ENCODE measurements around the gene PSORS1C2. TPM values are rescaled to one million over a fixed set of nuclear protein-coding genes. Genes with fewer than 3 reads are reported as not detected.

PSORS1C2 gene
- total and polyA plus RNA-seq, 9 donors, result not detected

DNA sequence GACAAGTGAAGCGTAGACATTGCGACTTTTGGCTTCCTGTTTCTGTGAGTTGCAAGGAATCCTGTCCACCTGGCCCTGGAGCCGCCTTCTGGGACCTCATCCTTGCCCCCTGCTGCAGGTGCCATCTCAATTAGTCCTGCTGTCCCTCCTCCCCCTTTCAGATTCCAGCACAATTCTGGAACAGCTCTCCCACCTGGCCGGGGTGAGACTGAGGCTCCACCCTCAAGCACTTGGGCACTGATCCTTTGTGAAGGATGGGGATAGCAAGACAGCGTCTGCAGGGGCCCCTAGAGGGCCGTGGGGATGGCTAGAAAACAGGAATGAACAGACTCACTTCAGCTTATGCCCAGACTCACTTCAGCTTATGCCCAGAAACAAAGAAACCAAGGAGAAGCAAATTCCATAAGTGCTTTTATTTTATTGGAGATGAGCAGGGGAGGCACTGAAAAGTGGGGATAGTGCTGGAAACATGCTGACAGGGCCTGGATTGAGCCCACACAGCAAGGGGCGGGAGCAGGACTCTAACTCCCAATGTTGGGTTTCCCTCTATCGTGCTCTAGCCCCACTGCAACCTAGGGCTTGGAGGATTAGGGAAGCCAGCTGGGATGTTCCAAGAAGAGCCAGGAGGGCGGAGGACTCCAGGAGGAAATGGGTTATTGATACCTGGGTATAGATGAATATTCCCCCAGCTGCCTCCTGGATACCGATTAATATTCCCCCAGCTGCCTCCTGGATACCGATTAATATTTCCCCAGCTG, 27.9 kb downstream of the PSORS1C2 start:
- WGBS, 3 donors, result 66 to 74% (median 67%) methylated on average over 11 of the region's 11 CpGs
- Histone ChIP-seq H3K9me3 (no peaks in the 10 kb centered on the region), H3K4me1 (ENCODE audit: insufficient read depth) (peaks cover 3% of the 10 kb centered on the region), H3K36me3 (no peaks in the 10 kb centered on the region), H3K27me3 (no peaks in the 10 kb centered on the region), H3K27ac (no peak overlapping the region), H3K4me3 (no peak overlapping the region)
- TF ChIP-seq, protein P1, sequence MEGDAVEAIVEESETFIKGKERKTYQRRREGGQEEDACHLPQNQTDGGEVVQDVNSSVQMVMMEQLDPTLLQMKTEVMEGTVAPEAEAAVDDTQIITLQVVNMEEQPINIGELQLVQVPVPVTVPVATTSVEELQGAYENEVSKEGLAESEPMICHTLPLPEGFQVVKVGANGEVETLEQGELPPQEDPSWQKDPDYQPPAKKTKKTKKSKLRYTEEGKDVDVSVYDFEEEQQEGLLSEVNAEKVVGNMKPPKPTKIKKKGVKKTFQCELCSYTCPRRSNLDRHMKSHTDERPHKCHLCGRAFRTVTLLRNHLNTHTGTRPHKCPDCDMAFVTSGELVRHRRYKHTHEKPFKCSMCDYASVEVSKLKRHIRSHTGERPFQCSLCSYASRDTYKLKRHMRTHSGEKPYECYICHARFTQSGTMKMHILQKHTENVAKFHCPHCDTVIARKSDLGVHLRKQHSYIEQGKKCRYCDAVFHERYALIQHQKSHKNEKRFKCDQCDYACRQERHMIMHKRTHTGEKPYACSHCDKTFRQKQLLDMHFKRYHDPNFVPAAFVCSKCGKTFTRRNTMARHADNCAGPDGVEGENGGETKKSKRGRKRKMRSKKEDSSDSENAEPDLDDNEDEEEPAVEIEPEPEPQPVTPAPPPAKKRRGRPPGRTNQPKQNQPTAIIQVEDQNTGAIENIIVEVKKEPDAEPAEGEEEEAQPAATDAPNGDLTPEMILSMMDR (IDR thresholded peaks at IDR 0.05), result no peak
- TF ChIP-seq EP300 (IDR thresholded peaks at IDR 0.05) (no peak), POLR2A (IDR thresholded peaks at IDR 0.05) (no peak)
- DNase-seq, result no peak
- intact Hi-C loops (cut with DNase I), result no loop called here

DNA sequence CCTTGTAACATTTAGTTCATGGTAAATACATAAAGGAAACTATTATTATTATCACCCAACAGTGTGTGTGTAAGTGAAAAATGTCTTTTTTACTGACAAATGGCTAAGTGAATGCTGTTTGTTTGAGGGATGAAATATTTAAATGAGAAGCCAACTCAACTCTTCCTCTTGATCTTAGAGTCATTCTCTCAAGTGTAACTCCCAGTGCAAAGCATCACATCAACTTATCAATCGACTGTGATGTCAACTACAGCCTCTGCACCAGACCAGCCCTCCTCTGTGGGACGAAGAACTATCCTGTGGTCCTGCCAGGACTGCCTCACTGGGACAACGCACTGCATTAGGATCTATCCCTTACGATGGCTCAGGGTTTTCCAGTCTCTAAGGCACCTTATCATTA, 31.8 kb downstream of the PSORS1C2 start:
- Histone ChIP-seq H3K36me3 (no peaks in the 10 kb centered on the region), H3K4me1 (ENCODE audit: insufficient read depth) (no peaks in the 10 kb centered on the region), H3K27ac (no peak overlapping the region), H3K9me3 (no peaks in the 10 kb centered on the region), H3K4me3 (no peak overlapping the region), H3K27me3 (no peaks in the 10 kb centered on the region)
- intact Hi-C loops (cut with DNase I), result no loop called here
- WGBS, 3 donors, result 57 to 61% (median 60%) methylated on average over 4 of the region's 4 CpGs
- TF ChIP-seq POLR2A (IDR thresholded peaks at IDR 0.05), result no peak
- no peak for TF ChIP-seq EP300 (IDR thresholded peaks at IDR 0.05)
- TF ChIP-seq, protein P1 (IDR thresholded peaks at IDR 0.05), result no peak
- peak in 1 of 5 donors; percentile 2 for DNase-seq

DNA sequence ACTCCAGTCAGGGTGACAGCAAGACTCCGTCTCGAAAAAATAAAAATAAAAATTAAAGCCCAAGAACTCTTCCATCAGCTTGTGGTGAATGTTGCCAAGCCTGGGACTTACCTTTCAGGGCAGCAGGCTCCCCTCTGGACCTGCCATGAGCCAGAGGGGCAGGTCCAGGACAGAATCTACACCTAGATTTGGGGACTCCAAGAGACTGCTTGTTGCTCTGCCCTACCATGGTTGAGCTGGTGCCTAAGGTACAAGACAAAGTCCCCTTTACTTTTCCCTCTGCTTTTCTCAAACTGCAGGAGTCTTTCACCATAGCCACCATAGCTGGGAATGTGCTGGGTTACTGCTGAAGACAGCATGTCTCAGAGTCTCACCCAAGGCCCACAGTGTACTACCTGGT, 35.7 kb downstream of the PSORS1C2 start:
- intact Hi-C loops (cut with DNase I), result no loop called here

DNA sequence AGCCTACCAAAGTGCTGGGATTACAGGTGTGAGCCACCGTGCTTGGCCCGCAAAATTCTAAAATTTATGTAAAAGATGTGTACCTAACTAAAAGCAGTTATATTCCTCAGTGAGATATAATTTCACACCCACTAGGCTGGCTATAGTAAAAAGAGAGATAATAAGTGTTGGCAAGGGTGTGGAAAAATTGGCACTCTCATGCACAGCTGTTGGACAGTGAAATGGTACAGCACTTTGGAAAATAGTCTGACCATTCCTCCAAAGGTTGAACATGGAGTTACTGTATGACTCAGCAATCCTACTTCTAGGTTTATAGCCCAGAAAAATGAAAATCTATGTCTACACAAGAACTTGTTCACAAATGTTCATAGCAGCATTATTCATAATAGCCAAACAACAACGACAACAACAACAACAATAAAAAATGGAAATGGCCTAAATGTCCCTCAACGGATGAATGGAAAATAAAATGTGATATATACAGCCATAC, 40.4 kb downstream of the PSORS1C2 start:
- TF ChIP-seq POLR2A (IDR thresholded peaks at IDR 0.05), result no peak
- TF ChIP-seq EP300 (IDR thresholded peaks at IDR 0.05), result no peak
- TF ChIP-seq, protein P1 (IDR thresholded peaks at IDR 0.05), result no peak

More for the DNA sequence above, 35.7 kb downstream of the PSORS1C2 start:
- Histone ChIP-seq H3K27ac (no peak overlapping the region), H3K27me3 (no peaks in the 10 kb centered on the region), H3K4me1 (ENCODE audit: insufficient read depth) (no peaks in the 10 kb centered on the region), H3K36me3 (no peaks in the 10 kb centered on the region), H3K9me3 (no peaks in the 10 kb centered on the region), H3K4me3 (no peak overlapping the region)
- WGBS, 3 donors, result 77 to 97% (median 91%) methylated on average over 2 of the region's 2 CpGs
- no peak for DNase-seq
- TF ChIP-seq, protein P1 (IDR thresholded peaks at IDR 0.05), result no peak
- no peak for TF ChIP-seq POLR2A (IDR thresholded peaks at IDR 0.05)
- TF ChIP-seq EP300 (IDR thresholded peaks at IDR 0.05), result no peak

More for the DNA sequence above, 40.4 kb downstream of the PSORS1C2 start:
- no peak for DNase-seq
- Histone ChIP-seq H3K4me3 (no peak overlapping the region), H3K27ac (no peak overlapping the region), H3K27me3 (no peaks in the 10 kb centered on the region), H3K4me1 (ENCODE audit: insufficient read depth) (no peaks in the 10 kb centered on the region), H3K9me3 (no peaks in the 10 kb centered on the region), H3K36me3 (no peaks in the 10 kb centered on the region)
- WGBS, 3 donors, result 88 to 96% (median 93%) methylated on average over 4 of the region's 4 CpGs
- intact Hi-C loops (cut with DNase I), result loop anchor here in 1 of 4 donors (10.0 kb wide), 1 partner anchor 1456 kb away; no protein-coding TSS in a partner anchor

Data from ovary (tissue), 9 donors.